Lower leg skin (tissue), 4 donors: ENCODE data around the gene PCSK6. TPM values are rescaled to one million over a fixed set of nuclear protein-coding genes. Genes with fewer than 3 reads are reported as not detected.
A peak's percentile ranks its signal among the peaks of the same experiment; 100 is the strongest.

Experiments used
- DNase-seq, 2 donors: peaks; one replicate each; pipeline ENCODE4 v3.0.0-alpha.2; 2019; ENCODE audit warnings: low spot score in 2 of 2
- H3K4me3 ChIP-seq: fragments of 200-600 bp; sonication (generic); 2 replicates; pipeline ENCODE4 v1.5.1; 2017; ENCODE audit warnings: mild to moderate bottlenecking, low read depth; ENCODE audit not compliant: poor library complexity, severe bottlenecking
- CTCF ChIP-seq, 3 donors: fragments of 450-650 bp; IDR thresholded peaks; one replicate each; pipeline ENCODE4 v1.5.1; 2016; ENCODE audit warnings: antibody characterized with exemption in 3 of 3, mild to moderate bottlenecking in 3 of 3, moderate library complexity in 2 of 3
- POLR2A ChIP-seq, 2 donors: fragments of 450-650 bp; IDR thresholded peaks; one replicate each; pipeline ENCODE4 v1.6.1; 2016 to 2017; ENCODE audit warnings: antibody characterized with exemption in 2 of 2, mild to moderate bottlenecking in 1 of 2, moderate library complexity in 1 of 2
- WGBS, 2 donors: methylation state at CpG; one replicate each; pipeline ENCODE4 v1.1.5; 2018; 5-methylcytosine and 5-hydroxymethylcytosine counted together
- intact Hi-C: fragments of 100-400 bp; cut with DNase I; formaldehyde crosslinking; loops from one replicate; pipeline ENCODE4 v1.15.0; 2023; ENCODE audit warnings: low total_unique reads
- total RNA-seq, 4 donors: library from RNA; depleted of rRNA; stranded (reverse); fragments of >200 nt; gene quantifications; one replicate each; pipeline ENCODE4 v1.1.0, GENCODE V29; 2016

Gene PCSK6
- total RNA-seq, 4 donors from 2014 or later = 20.1 to 45.4 (median 30.4) TPM

GRCh38 chr15:101445562-101446517 is 43.7 kb downstream of the PCSK6 start:
- H3K4me3 ChIP-seq = no peak overlapping the region
- TF ChIP-seq POLR2A (IDR thresholded peaks at IDR 0.05) = no peak
- TF ChIP-seq CTCF (IDR thresholded peaks at IDR 0.05) = no peak
- peak in 1 of 2 donors; percentile 85 for DNase-seq
- intact Hi-C loops = no loop called here
- 47% methylated on average over 17 to 22 of the region's 22 CpGs for WGBS, 2 donors

- DNase-seq = peak in 1 of 2 donors; percentile 72
- no peak for TF ChIP-seq POLR2A (IDR thresholded peaks at IDR 0.05)
- no peak for TF ChIP-seq CTCF (IDR thresholded peaks at IDR 0.05)
- 94 to 97% methylated on average over 12 of the region's 12 CpGs for WGBS, 2 donors
- H3K4me3 ChIP-seq = no peak overlapping the region
- intact Hi-C loops = no loop called here
Observed at GRCh38 chr15:101444807-101445508, 44.5 kb downstream of the PCSK6 start.

GRCh38 chr15:101444015-101444414 is 45.5 kb downstream of the PCSK6 start:
- H3K4me3 ChIP-seq = no peak overlapping the region
- DNase-seq = peak in 1 of 2 donors; percentile 81
- TF ChIP-seq CTCF (IDR thresholded peaks at IDR 0.05) (no peak), POLR2A (IDR thresholded peaks at IDR 0.05) (no peak)
- WGBS, 2 donors = 92 to 96% methylated on average over 8 of the region's 8 CpGs
- intact Hi-C loops = no loop called here

GRCh38 chr15:101442272-101442671 is 47.2 kb downstream of the PCSK6 start:
- TF ChIP-seq CTCF (IDR thresholded peaks at IDR 0.05) = no peak
- no peak for TF ChIP-seq POLR2A (IDR thresholded peaks at IDR 0.05)
- WGBS, 2 donors = 95 to 99% methylated on average over 6 of the region's 6 CpGs
- intact Hi-C loops = no loop called here
- H3K4me3 ChIP-seq = no peak overlapping the region
- peak in 1 of 2 donors; percentile 12 for DNase-seq

GRCh38 chr15:101441696-101442095 is 47.8 kb downstream of the PCSK6 start:
- peak in 1 of 2 donors; percentile 63 for DNase-seq
- intact Hi-C loops = no loop called here
- no peak overlapping the region for H3K4me3 ChIP-seq
- WGBS, 2 donors = 58 to 59% methylated on average over 11 of the region's 11 CpGs
- TF ChIP-seq POLR2A (IDR thresholded peaks at IDR 0.05) (no peak), CTCF (IDR thresholded peaks at IDR 0.05) (no peak)
